Subcutaneous adipose tissue (tissue), 4 donors: Measurements from ENCODE around the gene CAMTA1. TPM values are rescaled to one million over a fixed set of nuclear protein-coding genes. Genes with fewer than 3 reads are reported as not detected.

Experiments
- CTCF ChIP-seq: fragments of 450-650 bp; IDR thresholded peaks from one replicate; pipeline ENCODE4 v1.5.1; 2016; ENCODE audit warnings: low read depth, mild to moderate bottlenecking, control low read depth, antibody characterized with exemption, moderate library complexity
- total RNA-seq, 4 donors: library from RNA; depleted of rRNA; stranded (reverse); fragments of >200 nt; gene quantifications; one replicate each; pipeline ENCODE4 v1.1.0, GENCODE V29; 2016

CAMTA1 gene
- total RNA-seq, 4 donors from 2014 or later, result 58.6 to 82.5 (median 78.0) TPM

GRCh38 chr1:7007902-7008301, 222.6 kb downstream of the CAMTA1 start:
- no peak for TF ChIP-seq CTCF

- no peak for TF ChIP-seq CTCF
These were observed 223.1 kb downstream of the CAMTA1 start for GRCh38 chr1:7008331-7008730.

- TF ChIP-seq CTCF, result no peak
These were observed 223.9 kb downstream of the CAMTA1 start for GRCh38 chr1:7008975-7009740.

GRCh38 chr1:7009741-7010525, 224.7 kb downstream of the CAMTA1 start:
- TF ChIP-seq CTCF, result no peak

- TF ChIP-seq CTCF, result no peak
These were observed 225.4 kb downstream of the CAMTA1 start for GRCh38 chr1:7010534-7011200.

- TF ChIP-seq CTCF, result no peak
These were observed 226.6 kb downstream of the CAMTA1 start for GRCh38 chr1:7011826-7012225.

- no peak for TF ChIP-seq CTCF
These were observed 227.2 kb downstream of the CAMTA1 start for GRCh38 chr1:7012461-7012924.
